ENCODE data around the gene LRMDA.

Gene LRMDA

GRCh38 chr10:75422913-75423312, 8.5 kb upstream of the LRMDA start:
- no peak for DNase-seq (ENCODE audit: low read depth, low spot score)

- DNase-seq (ENCODE audit: low read depth, low spot score): no peak
Measured at GRCh38 chr10:75424571-75424970, 6.9 kb upstream of the LRMDA start.

GRCh38 chr10:75425291-75426079, 5.9 kb upstream of the LRMDA start:
- DNase-seq (ENCODE audit: low read depth, low spot score): no peak

- DNase-seq (ENCODE audit: low read depth, low spot score): no peak
Measured at GRCh38 chr10:75426880-75427279, 4.5 kb upstream of the LRMDA start.

GRCh38 chr10:75427951-75428350, 3.5 kb upstream of the LRMDA start:
- DNase-seq (ENCODE audit: low read depth, low spot score): no peak

GRCh38 chr10:75428434-75429158, 2.8 kb upstream of the LRMDA start:
- DNase-seq (ENCODE audit: low read depth, low spot score): no peak

GRCh38 chr10:75429159-75429827, 2.1 kb upstream of the LRMDA start:
- no peak for DNase-seq (ENCODE audit: low read depth, low spot score)

GRCh38 chr10:75430000-75430763, 1.2 kb upstream of the LRMDA start:
- no peak for DNase-seq (ENCODE audit: low read depth, low spot score)

GRCh38 chr10:75432176-75432575, 752 bp downstream of the LRMDA start:
- no peak for DNase-seq (ENCODE audit: low read depth, low spot score)

GRCh38 chr10:75432763-75433162, 1.3 kb downstream of the LRMDA start:
- no peak for DNase-seq (ENCODE audit: low read depth, low spot score)

- DNase-seq (ENCODE audit: low read depth, low spot score): no peak
Measured at GRCh38 chr10:75433216-75433615, 1.8 kb downstream of the LRMDA start.

GRCh38 chr10:75434291-75434690, 2.9 kb downstream of the LRMDA start:
- no peak for DNase-seq (ENCODE audit: low read depth, low spot score)

- DNase-seq (ENCODE audit: low read depth, low spot score): no peak
Measured at GRCh38 chr10:75435291-75435690, 3.9 kb downstream of the LRMDA start.

- DNase-seq (ENCODE audit: low read depth, low spot score): no peak
Measured at GRCh38 chr10:75436896-75437295, 5.5 kb downstream of the LRMDA start.

- no peak for DNase-seq (ENCODE audit: low read depth, low spot score)
Measured at GRCh38 chr10:75437693-75438092, 6.3 kb downstream of the LRMDA start.

- DNase-seq (ENCODE audit: low read depth, low spot score): no peak
Measured at GRCh38 chr10:75438275-75438674, 6.9 kb downstream of the LRMDA start.

GRCh38 chr10:75439811-75440210, 8.4 kb downstream of the LRMDA start:
- DNase-seq (ENCODE audit: low read depth, low spot score): no peak

- DNase-seq (ENCODE audit: low read depth, low spot score): no peak
Measured at GRCh38 chr10:75440271-75440793, 8.9 kb downstream of the LRMDA start.

- DNase-seq (ENCODE audit: low read depth, low spot score): no peak
Measured at GRCh38 chr10:75441196-75441595, 9.8 kb downstream of the LRMDA start.

GRCh38 chr10:75441682-75442081, 10.3 kb downstream of the LRMDA start:
- no peak for DNase-seq (ENCODE audit: low read depth, low spot score)

GRCh38 chr10:75443362-75443761, 11.9 kb downstream of the LRMDA start:
- DNase-seq (ENCODE audit: low read depth, low spot score): no peak

Measured in brain pericyte (primary cell).